Measurements from ENCODE around the gene KCNIP1.

GRCh38 chr5:170603109-170603508 lies 99.3 kb downstream of the KCNIP1 start:
- TF ChIP-seq CTCF (IDR thresholded peaks at IDR 0.05) = no peak
- TF ChIP-seq POLR2AphosphoS5 (IDR thresholded peaks at IDR 0.05; ENCODE audit: low read depth, low read length) = no peak
- no peak for TF ChIP-seq TCF7L2 (IDR thresholded peaks at IDR 0.05; ENCODE audit: low read depth, low read length)
- no peak for TF ChIP-seq REST (IDR thresholded peaks at IDR 0.05; ENCODE audit: insufficient read depth in 1 of 2, low read depth in 2 of 2, low read length in 1 of 2)
- TF ChIP-seq SIN3A (IDR thresholded peaks at IDR 0.05; ENCODE audit: borderline replicate concordance, insufficient read depth, low read depth, low read length) = no peak

Data from Panc1 (cell line).